ENCODE results near the gene RTKN.
"Not testable (repeated sequence)": the region's sequence is repeated elsewhere in the genome, so short reads cannot be mapped to it uniquely, and the experiment has no call there.

Gene RTKN, protein sequence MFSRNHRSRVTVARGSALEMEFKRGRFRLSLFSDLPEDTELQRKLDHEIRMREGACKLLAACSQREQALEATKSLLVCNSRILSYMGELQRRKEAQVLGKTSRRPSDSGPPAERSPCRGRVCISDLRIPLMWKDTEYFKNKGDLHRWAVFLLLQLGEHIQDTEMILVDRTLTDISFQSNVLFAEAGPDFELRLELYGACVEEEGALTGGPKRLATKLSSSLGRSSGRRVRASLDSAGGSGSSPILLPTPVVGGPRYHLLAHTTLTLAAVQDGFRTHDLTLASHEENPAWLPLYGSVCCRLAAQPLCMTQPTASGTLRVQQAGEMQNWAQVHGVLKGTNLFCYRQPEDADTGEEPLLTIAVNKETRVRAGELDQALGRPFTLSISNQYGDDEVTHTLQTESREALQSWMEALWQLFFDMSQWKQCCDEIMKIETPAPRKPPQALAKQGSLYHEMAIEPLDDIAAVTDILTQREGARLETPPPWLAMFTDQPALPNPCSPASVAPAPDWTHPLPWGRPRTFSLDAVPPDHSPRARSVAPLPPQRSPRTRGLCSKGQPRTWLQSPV

DNA sequence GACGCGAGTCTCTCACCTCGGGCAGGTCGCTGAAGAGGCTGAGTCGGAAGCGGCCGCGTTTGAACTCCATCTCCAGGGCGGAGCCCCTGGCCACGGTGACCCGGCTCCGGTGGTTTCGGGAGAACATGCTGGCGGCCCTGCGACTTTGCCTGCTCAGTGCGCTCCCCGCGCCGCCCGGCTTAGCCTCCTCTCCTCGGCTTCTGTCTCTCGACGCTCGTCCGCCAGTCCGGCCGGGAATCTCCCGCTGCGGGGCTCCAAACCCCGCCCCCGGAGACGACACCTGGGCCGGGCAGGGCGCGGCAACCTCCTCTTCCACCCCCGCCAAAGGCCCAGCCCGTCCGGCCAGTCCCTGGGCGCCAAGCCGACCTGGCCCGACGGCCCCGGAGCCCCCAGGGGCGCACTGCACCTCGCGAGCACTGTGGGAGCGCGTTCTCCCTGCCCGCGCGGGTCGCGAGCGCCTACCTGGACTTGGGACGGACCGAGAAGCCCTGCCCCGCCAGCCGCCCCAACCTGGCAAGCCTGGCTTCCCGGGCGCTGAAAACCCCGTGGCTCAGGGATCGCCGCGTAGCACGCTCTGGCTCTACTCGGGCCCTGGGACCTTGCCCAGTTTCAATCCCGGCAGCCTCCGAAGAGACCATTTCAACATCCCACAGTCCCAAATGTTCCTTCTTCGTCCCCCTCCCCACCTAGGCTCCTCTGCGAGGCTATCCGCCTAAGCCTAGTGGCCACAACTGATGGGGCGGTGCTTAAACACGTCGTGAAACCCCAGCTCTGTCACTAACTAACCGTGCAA, at the start of gene RTKN:
Gene RTKN (minus strand): TSS at position 248 of the 793 bp plus-strand sequence. CDS start 121 bp downstream, at position 127.
- peak within 1 kb of the TSS; percentile 93 for H3K4me3 Mint-ChIP-seq
- TF ChIP-seq, protein P1, sequence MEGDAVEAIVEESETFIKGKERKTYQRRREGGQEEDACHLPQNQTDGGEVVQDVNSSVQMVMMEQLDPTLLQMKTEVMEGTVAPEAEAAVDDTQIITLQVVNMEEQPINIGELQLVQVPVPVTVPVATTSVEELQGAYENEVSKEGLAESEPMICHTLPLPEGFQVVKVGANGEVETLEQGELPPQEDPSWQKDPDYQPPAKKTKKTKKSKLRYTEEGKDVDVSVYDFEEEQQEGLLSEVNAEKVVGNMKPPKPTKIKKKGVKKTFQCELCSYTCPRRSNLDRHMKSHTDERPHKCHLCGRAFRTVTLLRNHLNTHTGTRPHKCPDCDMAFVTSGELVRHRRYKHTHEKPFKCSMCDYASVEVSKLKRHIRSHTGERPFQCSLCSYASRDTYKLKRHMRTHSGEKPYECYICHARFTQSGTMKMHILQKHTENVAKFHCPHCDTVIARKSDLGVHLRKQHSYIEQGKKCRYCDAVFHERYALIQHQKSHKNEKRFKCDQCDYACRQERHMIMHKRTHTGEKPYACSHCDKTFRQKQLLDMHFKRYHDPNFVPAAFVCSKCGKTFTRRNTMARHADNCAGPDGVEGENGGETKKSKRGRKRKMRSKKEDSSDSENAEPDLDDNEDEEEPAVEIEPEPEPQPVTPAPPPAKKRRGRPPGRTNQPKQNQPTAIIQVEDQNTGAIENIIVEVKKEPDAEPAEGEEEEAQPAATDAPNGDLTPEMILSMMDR (IDR thresholded peaks at IDR 0.05): no peak
- peaks cover 51% of the 10 kb centered on the region for H3K4me1 Mint-ChIP-seq
- H3K27ac Mint-ChIP-seq: peak within 1 kb of the TSS; percentile 95
- peaks cover 10% of the 10 kb centered on the region for H3K36me3 Mint-ChIP-seq (ENCODE audit: low read depth)
- H3K9me3 Mint-ChIP-seq: no peaks in the 10 kb centered on the region
- DNase-seq: peak; percentile 69
- peaks cover 11% of the 10 kb centered on the region for H3K27me3 Mint-ChIP-seq (ENCODE audit: low read depth, poor library complexity)

DNA sequence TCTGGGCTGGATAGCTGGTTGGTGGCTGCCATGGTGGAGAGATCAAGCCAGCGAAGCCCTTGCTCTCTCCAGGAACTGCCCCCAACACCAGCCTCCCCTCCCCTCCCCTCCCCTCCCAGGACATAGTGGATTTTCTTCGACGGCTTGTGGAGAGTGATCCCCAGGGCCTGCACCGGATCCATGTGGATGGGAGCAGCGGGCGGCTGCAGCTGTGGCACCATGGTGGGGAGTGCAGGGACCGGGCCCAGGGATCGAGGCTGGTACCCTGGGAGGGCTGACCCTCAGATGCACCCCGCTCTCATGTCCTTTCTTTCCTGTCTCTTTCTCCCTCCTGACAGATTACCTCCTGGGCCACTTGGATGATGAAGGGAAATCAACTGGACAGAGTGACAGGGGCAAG, 48.2 kb upstream of the RTKN start:
- Mint-ChIP-seq H3K36me3 (ENCODE audit: low read depth) (peaks cover 60% of the 10 kb centered on the region), H3K27ac (no peak overlapping the region), H3K4me1 (no peaks in the 10 kb centered on the region), H3K4me3 (no peak overlapping the region), H3K9me3 (no peaks in the 10 kb centered on the region), H3K27me3 (ENCODE audit: low read depth, poor library complexity) (peaks cover 6% of the 10 kb centered on the region)
- DNase-seq: no peak
- TF ChIP-seq, protein P1 (IDR thresholded peaks at IDR 0.05): no peak

- Mint-ChIP-seq H3K9me3 (no peaks in the 10 kb centered on the region), H3K27me3 (ENCODE audit: low read depth, poor library complexity) (no peaks in the 10 kb centered on the region), H3K27ac (no peak overlapping the region), H3K36me3 (ENCODE audit: low read depth) (peaks cover 54% of the 10 kb centered on the region), H3K4me3 (no peak overlapping the region), H3K4me1 (no peaks in the 10 kb centered on the region)
- TF ChIP-seq, protein P1 (IDR thresholded peaks at IDR 0.05): no peak
- DNase-seq: no peak
Observed at GRCh38 chr2:74488643-74489481, 47.1 kb upstream of the RTKN start.

- TF ChIP-seq, protein P1 (IDR thresholded peaks at IDR 0.05): no peak
- H3K9me3 Mint-ChIP-seq: no peaks in the 10 kb centered on the region
- no peak overlapping the region for H3K4me3 Mint-ChIP-seq
- peaks cover 35% of the 10 kb centered on the region for H3K36me3 Mint-ChIP-seq (ENCODE audit: low read depth)
- H3K27me3 Mint-ChIP-seq (ENCODE audit: low read depth, poor library complexity): peaks cover 2% of the 10 kb centered on the region
- H3K27ac Mint-ChIP-seq: no peak overlapping the region
- no peak for DNase-seq
- peaks cover 16% of the 10 kb centered on the region for H3K4me1 Mint-ChIP-seq
Observed at GRCh38 chr2:74486141-74486540, 44.4 kb upstream of the RTKN start.

- DNase-seq; H3K9me3 Mint-ChIP-seq; H3K27me3 Mint-ChIP-seq (ENCODE audit: low read depth, poor library complexity): not testable (repeated sequence)
- H3K36me3 Mint-ChIP-seq (ENCODE audit: low read depth): peaks cover 32% of the 10 kb centered on the region
- peaks cover 34% of the 10 kb centered on the region for H3K4me1 Mint-ChIP-seq
- peak overlapping the region; percentile 68 for H3K27ac Mint-ChIP-seq
- peak overlapping the region; percentile 94 for H3K4me3 Mint-ChIP-seq
Observed at GRCh38 chr2:74483675-74484164, 42.0 kb upstream of the RTKN start.
